NCI-H226 (cell line): ENCODE results near the gene GPR171.
"Not testable (repeated sequence)": the region's sequence is repeated elsewhere in the genome, so short reads cannot be mapped to it uniquely, and the experiment has no call there.

Experiments
- DNase-seq: peaks from one replicate; pipeline ENCODE4 v3.0.0-alpha.2; 2015

Gene GPR171

DNA sequence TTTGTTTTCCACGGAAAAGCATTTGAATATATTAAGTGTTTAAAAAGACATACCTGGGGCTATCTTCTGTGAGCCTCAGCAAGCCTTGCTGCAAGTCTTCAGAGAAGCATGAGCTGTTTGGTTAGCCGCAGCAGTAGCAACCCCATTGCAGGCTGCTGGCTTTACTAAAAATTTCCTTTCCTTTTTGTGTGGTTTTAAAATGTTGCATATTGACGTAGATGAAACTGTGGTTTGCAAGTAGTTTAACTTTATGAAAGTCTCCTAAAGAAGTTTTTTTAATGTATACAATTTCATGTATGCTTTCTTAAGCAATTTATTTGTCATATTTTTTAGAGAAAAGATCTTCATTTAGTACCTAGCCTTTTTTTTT, at the start of gene GPR171:
Gene GPR171, minus strand, starts transcription at position 166 of the 370 bp plus-strand sequence. CDS start 3,830 bp downstream, outside the sequence.
- no peak for DNase-seq

GRCh38 chr3:151248772-151249337, 45.8 kb upstream of the GPR171 start:
- no peak for DNase-seq

DNA sequence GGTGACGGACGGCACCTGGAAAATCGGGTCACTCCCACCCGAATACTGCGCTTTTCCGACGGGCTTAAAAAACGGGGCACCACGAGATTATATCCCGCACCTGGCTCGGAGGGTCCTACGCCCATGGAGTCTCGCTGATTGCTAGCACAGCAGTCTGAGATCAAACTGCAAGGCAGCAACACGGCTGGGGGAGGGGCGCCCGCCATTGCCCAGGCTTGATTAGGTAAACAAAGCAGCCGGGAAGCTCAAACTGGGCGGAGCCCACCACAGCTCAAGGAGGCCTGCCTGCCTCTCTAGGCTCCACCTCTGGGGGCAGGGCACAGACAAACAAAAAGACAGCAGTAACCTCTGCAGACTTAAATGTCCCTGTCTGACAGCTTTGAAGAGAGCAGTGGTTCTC, 39.0 kb upstream of the GPR171 start:
- not testable (repeated sequence) for DNase-seq

DNA sequence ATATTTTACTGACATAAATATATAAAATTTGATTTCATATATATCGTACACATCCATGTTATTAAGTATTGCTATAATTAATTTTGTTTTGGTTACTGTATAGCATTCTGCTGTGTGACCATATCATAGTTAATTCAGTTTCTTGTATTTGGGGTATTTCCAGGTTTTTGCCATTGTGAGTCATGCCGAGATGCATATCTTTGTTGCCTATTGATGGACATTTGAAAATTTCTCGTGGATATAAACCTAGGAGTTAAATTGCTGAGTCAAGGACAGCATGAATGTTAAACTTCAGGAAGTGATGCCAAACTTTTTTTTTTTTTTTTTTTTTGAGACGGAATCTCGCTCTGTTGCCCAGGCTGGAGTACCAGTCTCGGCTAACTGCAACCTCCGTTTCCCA, 33.7 kb upstream of the GPR171 start:
- no peak for DNase-seq

- DNase-seq = no peak
Observed at GRCh38 chr3:151236316-151236715, 33.3 kb upstream of the GPR171 start.

- DNase-seq = no peak
Observed at GRCh38 chr3:151234825-151235224, 31.8 kb upstream of the GPR171 start.

DNA sequence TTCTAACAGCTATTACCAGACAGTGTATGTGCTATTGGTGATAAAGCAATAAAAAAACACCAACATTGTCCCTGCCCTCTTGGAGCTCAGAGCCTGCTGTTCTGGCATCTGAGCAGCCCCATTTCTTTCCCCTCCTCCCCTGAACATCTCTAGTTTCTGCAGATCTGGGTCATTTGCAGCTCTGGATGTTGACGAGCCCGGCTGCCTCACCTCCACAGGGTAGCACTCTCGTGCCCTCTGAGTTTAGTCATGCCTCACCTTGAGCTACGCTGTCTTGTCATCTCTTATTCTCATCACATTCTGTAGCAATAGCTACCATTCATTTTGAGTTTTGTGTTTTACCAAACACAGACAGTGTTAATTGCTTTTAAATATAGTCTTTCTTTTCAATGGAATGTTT, 30.0 kb upstream of the GPR171 start:
- DNase-seq = no peak

- DNase-seq = not testable (repeated sequence)
Observed at GRCh38 chr3:151232403-151232802, 29.4 kb upstream of the GPR171 start.

DNA sequence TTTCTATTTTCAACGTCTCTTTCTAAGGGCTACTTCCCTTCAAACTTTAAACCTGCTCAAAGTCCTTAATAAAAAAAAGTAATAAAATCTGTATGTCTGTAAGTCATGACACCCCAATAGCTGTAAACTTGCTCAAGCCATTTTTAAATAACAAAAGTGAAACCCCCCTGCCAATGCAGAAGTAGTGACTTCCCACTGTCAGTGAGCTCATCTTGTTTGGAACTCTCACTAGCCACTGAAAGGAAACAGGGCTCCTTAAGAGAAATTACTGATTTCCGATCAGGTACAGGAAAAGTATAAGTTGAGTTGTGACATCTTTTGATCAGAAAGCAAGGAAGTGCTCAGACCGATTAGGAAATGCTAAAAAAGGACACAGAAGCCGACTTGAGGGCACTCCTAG, 27.6 kb upstream of the GPR171 start:
- no peak for DNase-seq

- DNase-seq = peak; percentile 68
Observed at GRCh38 chr3:151228666-151229040, 25.6 kb upstream of the GPR171 start.

DNA sequence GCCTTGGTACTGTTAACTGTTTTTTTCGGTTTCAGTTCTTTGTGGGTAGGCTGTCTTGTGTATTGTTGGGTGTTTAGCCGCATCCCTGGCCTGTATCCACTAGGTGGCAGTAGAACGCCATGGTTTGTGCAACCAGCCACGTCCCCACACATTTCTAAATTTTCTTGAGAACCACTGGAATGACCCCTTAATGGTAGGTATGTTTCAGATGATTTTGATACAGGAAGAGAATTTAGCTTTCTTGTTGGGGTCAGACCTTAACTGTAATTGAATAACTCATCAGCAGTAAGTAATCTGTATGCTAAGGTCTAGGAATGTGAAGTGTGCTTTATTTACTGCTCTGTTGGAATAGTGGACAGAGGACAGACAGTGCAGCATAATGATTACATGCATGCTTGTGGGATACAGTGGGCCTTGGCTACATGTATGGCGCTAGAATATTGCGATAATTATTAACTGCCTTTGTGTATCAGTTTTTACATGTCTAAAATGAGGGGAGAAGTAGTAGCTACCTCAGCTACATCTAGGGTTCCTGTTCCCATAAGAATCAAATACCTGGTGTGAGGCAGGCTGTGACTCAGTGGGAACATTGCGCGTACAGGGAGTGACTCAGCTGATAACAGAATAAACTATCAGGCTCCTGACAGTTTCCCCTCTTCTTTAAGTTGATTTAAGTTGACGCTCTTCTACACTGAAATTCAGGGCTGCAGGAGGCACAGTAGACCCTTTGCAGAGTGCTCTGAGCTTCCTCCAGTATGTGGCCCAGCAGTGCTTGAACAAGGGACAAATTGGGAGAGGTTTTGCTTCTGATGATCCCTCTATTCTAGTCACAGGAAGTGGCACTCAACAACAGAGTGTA, 25.0 kb upstream of the GPR171 start:
- peak; percentile 89 for DNase-seq

GRCh38 chr3:151227266-151227806, 24.3 kb upstream of the GPR171 start:
- peak; percentile 33 for DNase-seq

- no peak for DNase-seq
Observed at GRCh38 chr3:151226825-151227224, 23.8 kb upstream of the GPR171 start.

DNA sequence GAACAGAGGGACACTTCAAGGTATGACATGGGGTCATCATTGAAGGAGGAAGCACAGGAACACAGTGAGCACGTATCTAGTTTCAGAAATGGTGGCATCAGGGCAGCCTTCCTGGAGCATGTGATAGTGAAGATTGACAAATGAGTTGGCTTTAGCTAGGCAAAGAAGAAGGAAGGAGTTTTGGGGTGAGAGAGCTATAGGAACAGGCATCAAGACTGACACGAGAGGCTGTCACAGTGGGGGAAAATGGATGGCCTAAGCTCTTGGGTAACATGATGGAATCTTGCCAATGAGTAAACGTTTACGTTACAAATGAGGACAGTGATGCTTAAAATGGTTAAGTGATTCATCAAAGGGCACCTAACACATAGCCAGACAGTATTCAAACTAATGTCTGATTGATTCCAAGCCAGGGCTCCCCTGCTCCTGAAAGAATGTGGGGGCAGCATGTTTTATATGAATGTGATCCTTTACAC, 23.1 kb upstream of the GPR171 start:
- peak; percentile 89 for DNase-seq

DNA sequence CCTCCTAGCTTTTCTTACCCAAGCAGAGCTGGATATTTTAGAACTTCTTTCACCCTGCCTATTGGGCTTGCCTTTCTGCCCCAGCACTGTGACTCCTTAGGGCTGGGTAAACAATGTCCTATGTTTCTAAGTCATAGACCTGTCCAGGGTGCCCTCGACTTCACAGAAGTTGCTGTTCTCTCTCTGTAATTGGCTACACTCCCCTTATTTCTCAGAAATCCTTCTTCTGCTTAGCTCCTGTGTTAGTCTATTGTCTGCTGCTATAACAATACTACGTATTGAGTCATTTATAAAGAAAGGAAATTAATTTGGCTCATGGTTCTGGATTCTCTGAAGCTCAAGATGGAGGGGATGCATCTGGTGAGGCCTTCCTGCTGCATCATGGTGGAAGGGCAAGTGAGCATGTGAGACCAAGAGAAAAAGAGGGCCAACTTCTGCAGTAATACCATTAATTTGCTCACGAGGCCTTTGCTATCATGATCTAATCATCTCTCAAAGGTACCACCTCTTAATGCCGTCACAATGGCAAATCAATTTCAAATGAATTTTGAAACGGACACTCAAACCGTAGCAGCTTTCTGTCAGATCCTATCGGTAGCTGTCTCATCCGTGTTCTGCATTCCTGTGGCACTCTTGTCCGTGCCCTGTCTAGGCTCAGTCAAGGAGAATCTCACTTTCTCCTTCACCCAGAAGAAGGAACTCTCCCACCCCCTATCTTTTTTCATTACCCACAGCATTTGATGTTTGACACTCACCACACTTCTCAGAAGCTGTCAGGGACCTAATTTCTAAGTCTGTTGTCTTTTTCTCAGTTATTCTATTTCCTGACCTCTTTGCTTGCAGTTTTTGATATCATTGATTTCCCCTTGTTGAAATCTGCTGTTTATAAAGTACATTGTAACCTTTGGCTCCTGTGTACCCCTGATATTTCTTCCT, 22.3 kb upstream of the GPR171 start:
- DNase-seq = no peak

GRCh38 chr3:151224268-151224866, 21.4 kb upstream of the GPR171 start:
- no peak for DNase-seq

DNA sequence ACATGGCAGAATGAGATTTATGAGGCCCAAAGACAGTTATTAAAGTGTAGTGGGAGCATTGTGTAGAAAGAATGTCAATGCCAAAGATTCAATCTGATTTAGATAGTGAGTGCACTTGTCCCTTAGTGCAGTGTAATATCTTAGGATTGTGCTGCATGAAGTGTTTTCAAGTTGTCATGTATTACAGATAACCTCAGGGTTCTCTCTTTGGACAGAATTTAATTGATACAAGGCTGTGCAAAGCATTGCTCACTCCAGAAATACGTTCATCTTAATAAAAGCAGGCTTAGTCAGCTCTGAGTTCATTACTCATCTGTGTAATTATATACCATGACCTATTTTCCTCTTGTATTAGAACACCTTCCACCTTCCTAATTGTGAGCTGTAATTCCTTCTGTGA, 16.0 kb upstream of the GPR171 start:
- peak; percentile 80 for DNase-seq

DNA sequence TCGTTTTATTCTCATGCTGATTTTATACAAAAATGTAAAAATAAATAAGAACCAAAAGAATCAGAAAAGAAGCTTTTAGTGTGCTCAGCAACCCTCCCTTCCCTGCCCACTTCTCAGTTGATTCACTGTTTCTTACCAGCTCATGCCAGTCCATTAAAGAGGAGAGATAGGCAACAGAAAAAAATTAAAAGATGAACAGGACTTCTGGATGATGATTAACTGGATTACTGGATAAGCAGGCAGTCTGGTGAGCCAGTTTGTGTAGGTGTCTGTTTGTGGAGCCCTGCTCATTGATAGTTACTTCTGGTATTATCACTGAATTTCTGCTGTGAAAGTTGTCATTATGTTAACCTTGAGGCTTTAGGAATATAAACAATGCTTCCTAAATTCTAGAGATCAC, 15.1 kb upstream of the GPR171 start:
- no peak for DNase-seq

- DNase-seq = peak; percentile 44
Observed at GRCh38 chr3:151216641-151217607, 13.9 kb upstream of the GPR171 start.

GRCh38 chr3:151214459-151214858, 11.4 kb upstream of the GPR171 start:
- no peak for DNase-seq

DNA sequence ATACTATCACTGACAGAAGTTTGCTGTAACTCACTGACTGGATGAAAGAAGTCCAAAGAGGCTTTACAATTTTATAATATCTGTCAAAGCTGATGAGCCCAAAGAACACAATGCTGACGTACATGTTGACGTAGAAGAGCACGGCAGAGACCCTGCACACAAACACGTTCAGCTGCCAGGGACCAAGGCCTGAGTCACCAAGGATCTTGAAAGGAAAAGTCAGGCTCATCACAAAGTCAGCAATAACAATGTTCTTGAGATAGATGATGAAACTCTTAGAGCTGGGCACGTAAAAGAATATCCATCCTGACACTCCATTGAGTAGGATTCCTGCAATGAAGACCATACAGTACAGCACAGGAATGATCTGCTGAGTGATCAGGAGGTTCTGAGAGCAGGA, 10.9 kb upstream of the GPR171 start:
- no peak for DNase-seq
